K562 (cell line): Measurements from ENCODE around the gene C14orf39. TPM values are rescaled to one million over a fixed set of nuclear protein-coding genes. Genes with fewer than 3 reads are reported as not detected.

ENCODE experiments used
- CHD2 ChIP-seq: IDR thresholded peaks from 2 replicates; pipeline ENCODE4 v1.6.1; 2011; ENCODE audit warnings: low read depth, low read length
- E2F1 ChIP-seq: sonication (generic); formaldehyde crosslinking; IDR thresholded peaks from 2 replicates; pipeline ENCODE4 v1.8.1; 2023; ENCODE audit warnings: mild to moderate bottlenecking, missing genetic modification reagents, moderate library complexity
- ELF1 ChIP-seq: fragments of 200-800 bp; sonication (Bioruptor generic); IDR thresholded peaks from 2 replicates; pipeline ENCODE4 v1.6.1; 2016; ENCODE audit warnings: missing genetic modification characterization, missing compliant biosample characterization
- FIP1L1 ChIP-seq: fragments of 200-400 bp; formaldehyde crosslinking; IDR thresholded peaks from 2 replicates; pipeline ENCODE4 v1.6.1; 2018; ENCODE audit warnings: mild to moderate bottlenecking, low read depth, low read length; ENCODE audit not compliant: poor library complexity, severe bottlenecking
- IRF2 ChIP-seq: sonication (generic); formaldehyde crosslinking; IDR thresholded peaks from 2 replicates; pipeline ENCODE4 v1.8.1; 2022; ENCODE audit warnings: mild to moderate bottlenecking, missing genetic modification reagents
- MGA ChIP-seq: fragments of 450-650 bp; IDR thresholded peaks from 2 replicates; pipeline ENCODE4 v1.6.1; 2016; ENCODE audit warnings: mild to moderate bottlenecking, moderate library complexity
- POLR2A ChIP-seq: fragments of 450-650 bp; conservative IDR thresholded peaks from 2 replicates; pipeline ENCODE4 v1.6.1; 2016
- POLR2H ChIP-seq: IDR thresholded peaks from 2 replicates; pipeline ENCODE4 v1.6.1; 2016; ENCODE audit warnings: missing genetic modification characterization, low read depth, mild to moderate bottlenecking, control low read depth, missing compliant biosample characterization, moderate library complexity
- SIN3A ChIP-seq, 2 experiments: fragments of 150-350 bp in 1 of 2; IDR thresholded peaks; 2 replicates each; pipeline ENCODE4 v1.6.1; 2011 to 2016; ENCODE audit warnings: borderline replicate concordance in 2 of 2, low read depth in 2 of 2, low read length in 2 of 2, mild to moderate bottlenecking in 2 of 2, moderate library complexity in 2 of 2; ENCODE audit not compliant: control insufficient read depth in 1 of 2
- SREBF2 ChIP-seq: sonication (generic); formaldehyde crosslinking; IDR thresholded peaks from 2 replicates; pipeline ENCODE4 v1.4.0; 2020; ENCODE audit warnings: mild to moderate bottlenecking, missing genetic modification reagents
- ZNF140 ChIP-seq: fragments of 250-450 bp; sonication (Bioruptor Pico); IDR thresholded peaks from 2 replicates; pipeline ENCODE4 v1.8.0; 2021; ENCODE audit warnings: moderate library complexity, mild to moderate bottlenecking, inconsistent platforms
- ZNF740 ChIP-seq, 3 experiments: fragments of 200-800 bp in 1 of 3; sonication (Bioruptor generic) in 1 of 3; sonication (generic) in 1 of 3; formaldehyde crosslinking in 1 of 3; IDR thresholded peaks; 2 replicates each; pipeline versions ENCODE4 v1.6.1 to v1.8.0; 2016 to 2022; ENCODE audit warnings: mild to moderate bottlenecking in 2 of 3, missing compliant biosample characterization in 2 of 3, missing genetic modification characterization in 2 of 3, missing genetic modification reagents in 1 of 3
- polyA plus RNA-seq, 8 experiments: library from polyadenylated mRNA; depleted of rRNA in 4 of 8; stranded (reverse) in 5 of 8; unstranded in 3 of 8; fragments of >200 nt; fragmentation: Nextera tagmentation in 2 of 8; fragmentation: Illumina TruSeq in 1 of 8; extraction: Ambion mirVana in 2 of 8; extraction: Trizol in 1 of 8; gene quantifications; 2 replicates each; pipeline versions ENCODE4 v1.2.1 to v1.2.3, GENCODE V29; 2011 to 2014; ENCODE audit warnings: inconsistent platforms in 1 of 8, missing spikeins in 1 of 8
- total RNA-seq, 7 experiments: library from RNA; depleted of rRNA in 6 of 7; stranded (reverse); fragments of >200 nt in 6 of 7; fragmentation: Illumina TruSeq in 2 of 7; extraction: Trizol in 2 of 7; gene quantifications; 2 replicates each; pipeline versions ENCODE4 v1.2.1 to v1.2.3, GENCODE V29; 2011 to 2021; ENCODE audit warnings: low replicate concordance in 1 of 7

Gene C14orf39
- total and polyA plus RNA-seq, 9 of the 15 experiments (the other 6 are each of a cell fraction or from before 2014, with no cell fraction given): 0.54 to 6.7 (median 1.4) TPM

- TF ChIP-seq E2F1 (CRISPR knock-in tag): no peak
- TF ChIP-seq FIP1L1: no peak
- TF ChIP-seq MGA: peak; percentile 96
- TF ChIP-seq SREBF2 (CRISPR knock-in tag): no peak
- TF ChIP-seq CHD2: peak; percentile 97
- TF ChIP-seq SIN3A (IDR thresholded peaks at IDR 0.05; ENCODE audit: borderline replicate concordance in 2 of 2, control insufficient read depth in 1 of 2, low read depth in 2 of 2, low read length in 2 of 2): peak in 1 of 2 experiments; percentile 22; a peak in 1 of 4 replicates
- TF ChIP-seq ELF1 (tag): no peak
- no peak for TF ChIP-seq ZNF140 (CRISPR knock-in tag)
- peak; percentile 73 for TF ChIP-seq POLR2A
- TF ChIP-seq ZNF740 (CRISPR knock-in tag; IDR thresholded peaks at IDR 0.05): peak; percentile 64
- TF ChIP-seq ZNF740 (tag; IDR thresholded peaks at IDR 0.05): peak in 1 of 2 experiments; percentile 56; a peak in 1 of 4 replicates
- no peak for TF ChIP-seq IRF2 (CRISPR knock-in tag)
- peak; percentile 60; the same call in 1 of the 2 replicates for TF ChIP-seq POLR2H
Measured at GRCh38 chr14:60485598-60486251, at the start of gene C14orf39 (continued).
